OCI-LY3 (cell line): ENCODE measurements around the gene NTNG1.

ENCODE experiments used
- CTCF ChIP-seq: fragments of 200-600, 300-600 bp; sonication (generic); IDR thresholded peaks from 2 replicates; pipeline ENCODE4 v1.5.1; 2014; ENCODE audit warnings: antibody characterized with exemption, low read length, low read depth
- EZH2phosphoT487 ChIP-seq: fragments of 200-600 bp; shearing (Covaris generic); IDR thresholded peaks from 2 replicates; pipeline ENCODE4 v1.6.1; 2018; ENCODE audit warnings: antibody characterized with exemption, mixed run types, low read depth

DNA sequence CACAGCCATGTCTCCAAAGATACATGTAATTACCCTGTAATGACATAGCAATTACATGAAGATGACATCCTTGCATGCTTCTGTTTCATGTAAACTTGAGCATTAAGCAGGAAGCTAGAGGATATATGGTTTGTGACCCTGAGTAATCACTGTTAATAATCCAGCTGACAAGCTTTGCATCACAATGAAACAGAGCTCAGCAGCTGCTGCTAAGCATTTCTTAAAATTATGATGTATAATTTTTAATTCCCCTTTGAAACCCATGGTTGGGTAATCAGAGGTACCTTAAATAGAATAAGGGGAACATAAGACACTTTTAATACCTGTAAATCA is 293.5 kb downstream of the NTNG1 start:
- TF ChIP-seq CTCF (no peak), EZH2phosphoT487 (no peak)
